GM23338 (cell line): ENCODE data around the gene EMID1.

ENCODE experiments used
- CREB1 ChIP-seq: fragments of 250-450 bp; sonication (Bioruptor Pico); IDR thresholded peaks from 2 replicates; pipeline ENCODE4 v1.5.0; 2020; ENCODE audit warnings: low read depth, mild to moderate bottlenecking, moderate library complexity
- EZH2phosphoT487 ChIP-seq: fragments of 200-600 bp; sonication (generic); IDR thresholded peaks from one replicate; pipeline ENCODE4 v1.8.1; 2018; ENCODE audit warnings: antibody characterized with exemption; ENCODE audit not compliant: unreplicated experiment
- TF ChIP-seq, protein P1 (sequence below), 2 experiments: fragments of 200-600 bp in 1 of 2; sonication (generic) in 1 of 2; conservative IDR thresholded peaks; 2 replicates each; pipeline versions ENCODE4 v1.5.1 to v1.6.1; 2016 to 2017; ENCODE audit warnings: antibody characterized with exemption in 2 of 2, low read depth in 2 of 2, mild to moderate bottlenecking in 2 of 2, moderate library complexity in 1 of 2

DNA sequence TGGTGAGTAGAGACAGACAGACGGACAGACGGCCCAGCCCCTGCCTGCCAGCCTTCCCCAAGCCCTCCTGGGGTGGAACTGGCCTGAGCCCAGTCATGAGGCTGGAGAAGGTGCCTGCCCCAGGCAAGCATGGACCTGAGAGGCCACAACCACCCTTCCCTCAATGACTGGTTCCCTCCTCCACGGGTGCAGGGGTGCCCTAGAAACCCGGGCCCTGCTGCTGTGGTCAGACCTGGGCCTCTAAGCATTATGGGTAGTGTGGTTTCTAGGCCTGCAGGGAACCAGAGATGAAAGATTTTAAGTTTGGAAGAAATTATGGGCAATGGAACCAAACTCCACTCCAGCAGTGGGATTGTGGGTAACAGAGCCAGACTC lies 48.6 kb downstream of the EMID1 start:
- no peak for TF ChIP-seq CREB1
- no peak for TF ChIP-seq EZH2phosphoT487
- TF ChIP-seq, protein P1, sequence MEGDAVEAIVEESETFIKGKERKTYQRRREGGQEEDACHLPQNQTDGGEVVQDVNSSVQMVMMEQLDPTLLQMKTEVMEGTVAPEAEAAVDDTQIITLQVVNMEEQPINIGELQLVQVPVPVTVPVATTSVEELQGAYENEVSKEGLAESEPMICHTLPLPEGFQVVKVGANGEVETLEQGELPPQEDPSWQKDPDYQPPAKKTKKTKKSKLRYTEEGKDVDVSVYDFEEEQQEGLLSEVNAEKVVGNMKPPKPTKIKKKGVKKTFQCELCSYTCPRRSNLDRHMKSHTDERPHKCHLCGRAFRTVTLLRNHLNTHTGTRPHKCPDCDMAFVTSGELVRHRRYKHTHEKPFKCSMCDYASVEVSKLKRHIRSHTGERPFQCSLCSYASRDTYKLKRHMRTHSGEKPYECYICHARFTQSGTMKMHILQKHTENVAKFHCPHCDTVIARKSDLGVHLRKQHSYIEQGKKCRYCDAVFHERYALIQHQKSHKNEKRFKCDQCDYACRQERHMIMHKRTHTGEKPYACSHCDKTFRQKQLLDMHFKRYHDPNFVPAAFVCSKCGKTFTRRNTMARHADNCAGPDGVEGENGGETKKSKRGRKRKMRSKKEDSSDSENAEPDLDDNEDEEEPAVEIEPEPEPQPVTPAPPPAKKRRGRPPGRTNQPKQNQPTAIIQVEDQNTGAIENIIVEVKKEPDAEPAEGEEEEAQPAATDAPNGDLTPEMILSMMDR (conservative IDR thresholded peaks at IDR 0.05; ENCODE audit: low read depth in 2 of 2), result no peak
